HG03064 (cell line): ENCODE results near the gene XKR7.
"Not testable (repeated sequence)": the region's sequence is repeated elsewhere in the genome, so short reads cannot be mapped to it uniquely, and the experiment has no call there.

Source experiments
- ATAC-seq: cut with Tn5 transposase; IDR thresholded peaks from one replicate; pipeline ENCODE4 v1.9.1; 2021; ENCODE audit warnings: low read depth; ENCODE audit not compliant: unreplicated experiment

The XKR7 gene

DNA sequence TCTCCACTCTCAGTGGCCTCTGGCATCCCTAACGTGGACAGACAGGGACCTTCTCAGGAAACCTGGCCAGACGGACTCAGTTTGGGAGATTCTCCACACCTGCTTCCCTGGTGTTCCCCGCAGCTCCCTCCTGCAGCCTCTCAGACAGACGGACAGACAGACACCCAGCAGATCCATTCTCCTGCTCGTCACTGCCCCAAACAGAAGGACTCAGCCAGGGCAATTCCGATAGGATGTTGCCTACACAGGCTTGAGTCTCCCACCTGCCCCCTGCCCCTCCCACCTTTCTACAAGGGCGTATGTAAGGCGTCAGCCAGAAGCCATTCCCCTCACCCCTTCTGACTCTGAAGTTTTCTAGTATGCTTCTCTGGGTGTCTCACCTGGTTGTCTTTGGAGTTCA is 42.7 kb downstream of the XKR7 start:
- no peak for ATAC-seq

DNA sequence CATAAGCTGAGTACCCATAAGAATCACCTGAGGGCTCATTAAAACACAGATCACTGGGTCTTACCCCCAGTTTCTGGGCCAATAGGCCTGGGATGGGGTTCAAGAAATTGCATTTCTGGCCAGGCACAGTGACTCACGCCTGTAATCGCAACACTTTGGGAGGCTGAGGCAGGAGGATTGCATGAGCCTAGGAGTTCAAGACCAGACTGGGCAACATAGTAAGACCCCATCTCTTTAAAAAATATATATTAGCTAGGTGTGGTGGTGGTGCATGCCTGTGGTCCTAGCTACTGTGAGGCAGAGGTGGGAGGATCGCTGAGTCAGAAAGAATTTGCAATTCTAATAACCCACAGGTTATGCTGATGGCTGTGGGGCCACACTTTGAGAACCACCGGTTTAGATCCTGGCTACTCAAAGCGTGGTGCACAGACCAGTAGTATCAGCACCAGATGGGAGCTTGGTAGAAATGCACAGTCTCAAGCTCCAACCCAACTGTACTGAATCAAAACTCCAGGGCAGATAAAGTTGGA is 44.3 kb downstream of the XKR7 start:
- ATAC-seq = no peak

DNA sequence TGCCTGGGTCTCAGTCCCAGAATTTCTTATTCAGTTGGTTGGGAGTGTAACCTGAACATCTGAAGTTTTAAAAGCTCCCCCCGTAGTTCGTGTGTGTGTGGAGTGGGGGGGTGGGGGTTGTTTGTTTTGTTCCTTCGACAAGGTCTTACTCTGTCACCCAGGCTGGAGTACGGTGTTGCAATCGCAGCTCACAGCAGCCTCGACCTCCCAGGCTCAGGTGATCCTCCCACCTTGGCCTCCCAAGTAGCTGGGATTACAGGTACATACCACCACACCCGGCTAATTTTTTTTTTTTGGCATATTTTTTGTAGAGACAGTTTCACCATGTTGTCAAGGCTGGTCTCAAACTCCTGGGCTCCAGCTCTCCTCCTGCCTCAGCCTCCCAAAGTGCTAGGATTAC is 45.4 kb downstream of the XKR7 start:
- ATAC-seq = no peak

DNA sequence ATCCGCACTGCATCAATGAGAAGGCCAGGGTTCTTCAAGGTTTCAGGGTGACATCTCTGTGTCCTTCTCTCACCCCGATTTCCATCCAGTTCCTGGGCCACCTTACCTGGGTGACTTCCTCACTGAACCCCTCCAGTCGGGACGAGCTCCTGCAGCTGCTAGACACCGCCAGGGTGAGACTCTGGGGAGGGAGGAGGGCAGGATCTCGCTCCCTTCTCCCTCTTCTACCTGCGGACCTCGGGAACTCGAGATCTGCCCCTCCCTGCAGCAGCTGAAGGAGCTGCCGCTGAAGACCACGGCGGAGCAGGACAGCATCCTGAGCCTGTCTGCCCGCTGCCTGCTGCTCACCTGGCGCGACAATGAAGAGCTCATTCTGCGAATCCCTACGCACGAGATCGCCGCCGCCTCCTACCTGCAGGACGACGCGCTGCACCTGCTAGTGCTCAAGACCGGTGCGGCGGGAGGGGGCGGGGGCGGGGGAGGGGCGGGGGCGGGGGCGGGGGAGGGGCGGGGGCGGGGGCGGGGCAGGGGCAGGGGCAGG is 49.8 kb downstream of the XKR7 start:
- ATAC-seq = no peak

DNA sequence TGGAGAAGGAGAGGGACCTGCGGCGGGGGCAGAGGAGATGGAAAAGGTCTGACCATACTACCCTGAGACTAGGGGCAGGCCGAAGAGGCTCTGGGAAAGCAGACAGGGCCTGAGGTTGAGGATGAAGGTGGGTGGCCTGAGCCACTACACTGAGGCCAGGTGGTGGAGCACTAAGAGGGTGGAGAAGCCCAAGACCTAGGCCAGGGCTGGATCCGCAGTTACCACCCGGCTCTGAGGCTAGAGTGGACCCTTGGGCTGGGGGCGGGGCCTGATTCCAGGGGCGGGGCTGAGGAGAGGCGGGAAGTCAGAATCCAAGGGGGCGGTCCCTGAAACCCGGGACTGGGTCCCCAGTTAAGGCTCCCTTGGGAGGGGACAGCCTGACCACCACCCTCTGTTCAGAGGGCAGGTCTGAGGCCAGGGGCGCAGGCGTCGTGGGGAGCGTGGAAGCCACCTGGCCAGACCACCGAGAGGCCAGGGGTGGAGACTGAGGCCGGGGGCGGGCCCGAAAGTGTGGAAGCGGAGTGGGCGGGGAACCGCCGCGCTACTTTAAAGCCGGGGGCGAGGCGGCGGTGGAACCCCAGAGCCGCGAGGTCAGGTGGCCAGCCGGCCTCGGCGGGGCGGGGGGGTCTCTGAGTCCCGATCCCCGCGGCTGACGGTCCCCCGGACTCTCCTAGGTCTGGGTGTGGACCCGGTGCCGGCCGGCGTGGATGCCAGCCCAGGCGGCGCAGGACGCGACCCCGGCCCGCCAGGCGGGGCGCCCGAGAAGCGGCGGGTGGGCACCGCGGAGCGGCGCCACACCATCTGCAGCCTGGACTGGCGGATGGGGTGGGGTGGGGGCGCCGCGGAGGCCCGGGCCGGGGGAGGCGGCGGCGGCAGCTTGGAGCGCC is 50.6 kb downstream of the XKR7 start:
- ATAC-seq = no peak

DNA sequence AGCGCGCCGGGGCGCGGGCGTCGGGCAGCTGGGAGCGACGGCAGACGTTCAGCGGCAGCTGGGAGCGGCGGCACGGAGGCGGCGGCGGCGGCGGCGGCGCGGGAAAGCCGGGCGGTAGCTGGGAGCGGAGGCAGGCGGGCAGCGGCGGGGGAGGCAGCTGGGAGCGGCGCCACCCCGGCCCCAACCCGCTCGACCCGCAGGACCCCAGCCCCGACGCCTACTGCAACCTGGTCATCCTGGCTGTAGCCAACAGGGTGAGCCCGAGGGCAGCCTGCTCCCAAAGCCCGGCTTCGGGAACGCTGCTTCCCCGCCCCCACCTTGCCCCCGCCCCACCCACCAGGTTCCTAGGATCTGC is 51.2 kb downstream of the XKR7 start:
- no peak for ATAC-seq

DNA sequence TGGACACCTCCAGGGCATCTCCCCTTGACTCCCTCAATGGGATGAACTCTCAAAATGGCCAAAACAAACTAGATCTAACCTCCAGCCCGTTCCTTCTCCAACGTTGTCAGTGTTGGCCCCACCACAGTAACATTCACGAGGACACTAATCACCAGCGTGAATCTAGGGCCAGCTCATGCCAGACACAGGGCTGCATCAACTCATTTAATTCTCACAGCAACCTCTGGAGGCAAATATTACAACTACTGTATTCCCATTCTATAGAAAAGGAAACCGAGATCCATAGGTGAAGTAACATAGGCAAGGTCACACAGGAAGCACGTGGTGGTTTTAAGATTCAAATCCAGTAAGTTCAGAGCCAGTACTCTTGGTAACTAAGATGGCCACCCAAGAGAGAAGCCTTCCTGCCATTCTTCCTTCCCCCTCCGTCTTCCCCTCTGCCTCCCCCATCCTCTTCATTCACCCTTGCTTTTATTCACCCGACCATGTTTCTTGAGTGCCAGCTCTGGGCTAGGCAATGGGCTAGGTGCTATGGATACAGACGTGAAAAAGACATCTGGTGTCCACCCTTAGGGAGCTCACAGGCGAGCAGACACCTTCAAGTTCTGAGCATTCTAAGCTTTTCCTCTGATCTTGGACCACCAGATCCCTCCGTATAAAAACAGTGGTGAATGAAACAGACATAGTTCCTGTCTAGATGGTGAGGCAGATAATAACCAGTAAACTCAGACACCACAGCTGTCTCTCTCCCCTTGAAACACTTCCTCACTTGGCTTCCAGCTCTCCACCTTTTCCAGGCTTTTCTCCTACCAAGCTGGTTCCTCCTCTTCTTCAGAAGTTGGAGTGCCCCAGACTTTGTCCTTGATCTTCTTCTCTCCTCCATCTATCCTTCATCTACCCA is 51.9 kb downstream of the XKR7 start:
- no peak for ATAC-seq

DNA sequence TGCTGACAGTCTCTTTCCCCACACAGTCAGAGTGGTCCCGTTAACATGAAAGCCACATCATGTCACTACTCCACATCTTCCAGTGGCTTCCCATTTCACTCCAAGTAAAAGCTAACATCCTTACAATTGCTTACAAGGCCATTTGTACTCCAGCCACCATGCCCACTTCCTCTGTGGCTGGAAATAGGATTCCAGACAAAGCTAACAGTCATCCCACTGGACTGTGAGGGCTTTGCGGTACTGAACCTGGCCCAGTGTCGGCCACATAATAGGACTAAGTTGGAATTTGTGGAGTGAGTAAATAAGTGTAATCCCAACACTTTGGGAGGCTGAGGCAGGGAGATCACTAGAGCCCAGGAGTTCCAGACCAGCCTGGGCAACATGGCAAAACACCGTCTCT is 53.1 kb downstream of the XKR7 start:
- no peak for ATAC-seq

DNA sequence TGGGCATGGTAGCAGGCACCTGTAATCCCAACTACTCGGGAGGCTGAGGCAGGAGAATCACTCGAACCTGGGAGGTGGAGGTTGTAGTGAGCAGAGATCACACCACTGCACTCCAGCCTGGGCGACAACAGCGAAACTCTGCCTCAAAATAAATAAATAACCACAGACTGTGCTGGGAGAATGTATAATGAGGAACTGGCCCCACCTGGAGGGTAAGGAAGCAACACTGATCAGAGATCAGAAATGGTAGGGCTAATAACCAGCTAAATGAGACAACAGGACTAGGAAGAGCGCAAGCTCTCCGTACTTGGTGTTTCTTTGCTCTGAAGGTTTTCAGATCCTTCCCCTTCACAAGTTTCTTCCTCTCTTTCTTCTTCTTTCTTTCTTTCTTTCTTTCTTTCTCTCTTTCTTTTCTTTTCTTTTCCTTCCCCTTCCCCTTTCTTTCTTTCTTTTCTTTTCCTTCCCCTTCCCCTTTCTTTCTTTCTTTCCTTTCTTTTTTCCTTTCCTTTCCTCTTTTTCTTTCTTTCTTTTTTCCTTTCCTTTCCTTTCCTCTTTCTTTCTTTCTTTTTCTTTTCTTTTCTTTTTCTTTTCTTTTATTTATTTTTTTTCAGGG is 56.8 kb downstream of the XKR7 start:
- ATAC-seq = no peak

DNA sequence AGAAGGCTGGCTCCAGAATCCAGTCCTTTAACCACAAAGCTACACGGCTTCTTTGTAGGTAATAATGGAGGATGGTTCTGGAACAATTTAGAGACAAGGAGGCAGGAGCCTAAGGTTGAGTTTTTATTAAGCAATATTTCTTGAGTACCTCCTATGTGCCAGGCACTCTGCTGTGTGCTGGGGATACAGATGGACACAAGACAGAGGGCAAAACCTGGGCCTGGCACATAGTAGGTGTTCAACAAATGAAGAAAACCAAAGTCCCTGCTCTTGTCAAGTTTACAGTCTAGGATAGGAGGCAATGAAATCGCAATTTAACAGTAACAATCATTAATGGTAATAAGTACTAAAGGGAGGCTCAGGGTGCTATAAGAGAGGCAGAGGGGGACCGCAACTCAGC is 59.7 kb downstream of the XKR7 start:
- no peak for ATAC-seq

DNA sequence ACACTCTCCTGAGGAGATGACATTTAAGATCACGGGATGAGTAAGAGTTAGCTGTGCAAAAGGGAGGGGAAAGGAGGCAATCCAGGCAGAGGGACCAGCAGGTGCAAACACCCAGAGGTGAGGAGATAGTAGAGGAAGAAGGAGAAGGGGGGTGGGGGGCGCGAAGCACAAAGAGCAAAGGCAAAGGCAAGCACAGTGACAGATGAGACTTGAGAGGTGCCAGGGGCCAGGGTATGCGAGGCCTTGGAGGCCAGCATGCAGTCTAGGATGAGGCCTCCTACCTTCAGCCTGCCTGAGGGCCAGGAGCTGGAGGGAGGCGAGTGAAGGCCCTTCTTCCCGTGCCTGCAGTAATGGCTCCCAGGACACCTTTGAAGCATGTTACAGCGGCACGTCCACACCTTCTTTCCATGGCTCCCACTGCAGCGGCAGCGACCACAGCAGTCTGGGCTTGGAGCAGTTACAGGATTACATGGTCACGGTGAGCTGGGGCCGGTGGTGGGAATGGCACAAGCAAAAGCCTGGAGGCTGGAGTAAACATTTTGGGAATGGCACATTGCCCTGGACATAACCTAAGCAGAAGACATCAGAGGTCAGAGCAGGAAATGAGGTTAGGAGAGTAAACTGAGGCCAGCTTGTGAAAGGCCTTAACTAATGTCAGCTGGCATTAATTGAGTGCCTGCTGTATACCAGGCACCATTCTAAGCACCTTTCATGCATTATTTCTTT is 60.9 kb downstream of the XKR7 start:
- no peak for ATAC-seq

DNA sequence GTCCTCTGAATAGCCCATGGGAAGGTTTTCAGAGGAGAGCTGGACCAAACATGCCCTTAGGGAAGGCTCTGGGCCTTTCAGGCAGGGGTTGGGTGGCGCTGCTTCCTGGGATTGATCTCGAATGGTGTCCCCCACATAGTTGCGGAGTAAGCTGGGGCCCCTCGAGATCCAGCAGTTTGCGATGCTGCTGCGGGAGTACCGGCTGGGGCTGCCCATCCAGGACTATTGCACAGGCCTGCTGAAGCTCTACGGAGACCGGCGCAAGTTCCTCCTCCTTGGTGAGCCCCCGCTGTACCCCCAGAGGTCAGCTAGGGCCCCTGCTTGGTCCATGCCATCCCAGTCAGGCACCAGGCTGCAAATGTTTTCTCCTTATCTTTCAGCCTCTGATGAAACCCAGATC is 61.6 kb downstream of the XKR7 start:
- no peak for ATAC-seq

DNA sequence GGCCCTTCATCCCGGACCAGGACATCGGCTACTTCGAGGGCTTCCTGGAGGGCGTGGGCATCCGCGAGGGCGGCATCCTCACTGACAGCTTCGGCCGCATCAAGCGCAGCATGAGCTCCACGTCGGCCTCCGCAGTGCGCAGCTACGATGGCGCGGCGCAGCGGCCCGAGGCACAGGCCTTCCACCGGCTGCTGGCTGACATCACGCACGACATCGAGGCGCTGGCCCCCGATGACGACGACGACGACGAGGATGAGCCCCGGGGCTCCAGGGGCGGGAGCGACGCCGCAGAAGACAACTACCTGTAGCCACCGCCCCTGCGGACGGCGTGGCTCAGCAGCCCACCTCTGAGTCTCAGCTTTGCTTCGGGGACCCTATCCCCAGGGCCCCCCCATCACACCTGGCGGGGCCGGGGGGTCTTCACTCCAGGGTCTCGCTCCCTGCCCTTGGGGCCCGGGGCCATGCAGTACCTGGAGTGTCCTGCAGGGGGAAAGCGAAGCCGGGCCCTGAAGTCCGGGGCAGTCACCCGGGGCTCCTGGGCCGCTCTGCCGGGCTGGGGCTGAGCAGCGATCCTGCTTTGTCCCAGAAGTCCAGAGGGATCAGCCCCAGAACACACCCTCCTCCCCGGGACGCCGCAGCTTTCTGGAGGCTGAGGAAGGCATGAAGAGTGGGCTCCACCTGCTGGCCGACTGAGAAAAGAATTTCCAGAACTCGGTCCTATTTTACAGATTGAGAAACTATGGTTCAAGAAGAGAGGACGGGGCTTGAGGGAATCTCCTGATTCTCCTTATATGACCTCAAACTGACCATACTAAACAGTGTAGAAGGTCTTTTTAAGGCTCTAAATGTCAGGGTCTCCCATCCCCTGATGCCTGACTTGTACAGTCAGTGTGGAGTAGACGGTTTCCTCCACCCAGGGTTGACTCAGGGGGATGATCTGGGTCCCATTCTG is 63.3 kb downstream of the XKR7 start:
- no peak for ATAC-seq

DNA sequence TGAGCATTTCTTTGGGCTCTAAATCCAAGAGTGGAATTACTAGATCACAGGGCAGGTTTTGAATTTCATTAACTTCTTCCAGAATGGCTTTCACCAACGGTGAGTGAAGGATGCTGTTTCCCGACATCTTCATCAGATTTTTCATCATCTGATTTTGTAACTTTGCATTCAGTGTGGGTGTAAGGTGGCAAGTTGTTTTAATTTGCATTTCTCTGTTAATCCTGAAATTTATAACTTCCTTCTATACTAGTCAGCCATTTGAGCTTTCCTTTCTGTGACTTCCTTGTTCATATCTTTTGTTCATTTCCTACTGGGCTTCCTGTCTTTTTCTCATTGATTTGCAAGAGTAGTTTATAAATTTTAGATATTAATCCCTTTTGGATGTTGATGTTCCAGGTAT is 65.4 kb downstream of the XKR7 start:
- ATAC-seq = no peak

DNA sequence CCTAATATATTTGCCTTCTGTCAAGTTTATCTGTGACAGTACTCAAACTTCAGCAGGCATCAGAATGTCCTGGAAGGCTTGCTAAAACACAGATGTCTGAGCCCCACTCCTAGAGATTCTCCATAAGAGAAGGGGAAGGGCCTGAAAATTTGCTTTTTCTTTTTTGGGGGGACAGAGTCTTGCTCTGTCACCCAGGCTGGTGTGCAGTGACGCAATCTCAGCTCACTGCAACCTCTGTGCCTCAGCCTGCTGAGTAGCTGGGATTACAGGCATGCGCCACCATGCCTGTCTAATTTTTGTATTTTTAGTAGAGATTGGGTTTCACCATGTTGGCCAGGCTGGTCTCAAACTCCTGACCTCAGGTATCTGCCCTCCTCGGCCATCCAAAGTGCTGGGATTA is 65.8 kb downstream of the XKR7 start:
- ATAC-seq = not testable (repeated sequence)

DNA sequence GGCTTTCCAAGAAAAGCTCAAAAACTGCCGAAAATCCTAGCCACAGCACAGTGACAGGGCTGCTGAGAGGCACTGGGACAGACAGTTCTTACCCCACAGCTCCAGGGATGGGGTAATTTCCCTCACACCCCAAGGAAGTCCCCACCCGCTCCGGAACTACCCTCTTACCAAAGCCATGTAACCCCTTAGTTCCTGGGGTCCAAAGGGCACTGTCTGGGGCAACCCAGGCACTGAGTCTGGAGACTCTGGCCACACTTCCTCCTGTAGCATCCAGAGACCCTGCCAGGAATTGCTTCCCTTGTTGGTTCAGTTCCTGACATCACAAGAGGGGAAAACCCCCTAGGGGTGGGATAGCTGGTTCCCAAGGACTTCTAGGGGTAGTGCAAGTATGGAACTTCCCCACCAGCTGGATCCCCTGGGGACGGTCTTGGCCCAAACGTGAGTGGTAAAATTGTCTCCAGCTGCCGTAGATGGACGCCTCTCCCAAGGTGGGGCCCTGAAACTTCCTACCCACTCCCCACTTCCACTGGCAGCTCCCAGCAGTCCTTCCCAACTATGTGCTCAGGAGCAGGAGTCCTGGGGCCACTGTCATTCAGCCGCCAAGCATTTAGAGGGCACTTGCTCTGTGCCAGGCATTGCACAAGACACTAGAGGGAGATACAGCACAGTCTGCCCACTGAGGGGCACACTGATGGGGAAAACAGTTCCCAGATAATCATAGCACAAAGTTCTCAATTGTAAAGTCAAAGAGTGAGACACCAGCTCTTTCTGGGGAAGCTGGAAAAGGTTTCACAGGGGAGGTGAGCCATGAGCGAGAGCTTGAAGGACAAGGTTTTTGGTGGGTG is 66.9 kb downstream of the XKR7 start:
- ATAC-seq = no peak

DNA sequence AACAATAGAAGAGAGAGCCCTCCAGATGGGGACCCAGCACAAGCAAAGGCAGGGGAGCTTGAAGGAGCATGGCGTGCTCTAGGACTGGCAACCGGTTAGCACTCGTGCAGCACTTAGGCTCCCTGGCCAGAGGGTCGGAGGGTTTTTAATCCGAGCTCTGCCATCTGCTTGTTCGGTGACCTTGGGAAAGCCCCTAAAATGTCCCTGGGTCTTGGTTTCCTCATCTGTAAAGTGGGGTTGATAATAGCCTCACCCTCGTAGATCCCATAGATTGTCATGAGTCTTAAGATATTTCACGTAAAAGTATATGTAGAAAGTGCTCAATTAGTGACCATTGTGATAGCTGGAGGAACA is 67.5 kb downstream of the XKR7 start:
- no peak for ATAC-seq

DNA sequence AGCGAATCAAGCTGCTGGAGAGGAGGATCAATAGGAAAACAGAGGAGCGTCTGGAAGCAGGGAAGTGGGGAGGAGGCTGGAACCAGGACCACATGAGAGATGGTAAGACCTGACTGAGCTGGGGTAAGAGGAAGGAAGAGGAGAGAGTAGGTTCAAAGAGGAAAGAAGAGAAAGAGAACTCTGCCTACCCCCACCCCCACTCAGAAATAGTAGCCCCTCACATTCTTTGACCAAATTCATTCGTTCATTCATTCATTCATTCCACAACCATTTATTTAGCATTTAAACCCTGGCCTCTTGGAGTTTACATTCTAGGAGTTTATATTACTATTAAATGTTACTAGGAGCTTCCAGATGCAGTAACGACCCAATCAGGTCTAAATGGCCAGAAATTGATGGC is 68.3 kb downstream of the XKR7 start:
- no peak for ATAC-seq
